Retinal pigment epithelial cell (primary cell): Measurements from ENCODE around the gene APEH.

ENCODE experiments used
- DNase-seq: peaks from one replicate; pipeline ENCODE4 v3.0.0-alpha.2; 2010; ENCODE audit warnings: low read depth
- H3K4me3 ChIP-seq: 2 replicates; pipeline ENCODE4 v1.5.1; 2011; ENCODE audit warnings: mild to moderate bottlenecking, low read length, control low read depth, moderate library complexity
- CTCF ChIP-seq: conservative IDR thresholded peaks from 2 replicates; pipeline ENCODE4 v1.5.1; 2011; ENCODE audit warnings: low read depth, low read length, control low read depth, inconsistent platforms

Gene APEH

GRCh38 chr3:49700453-49701128, 26.4 kb downstream of the APEH start:
- DNase-seq, result no peak
- H3K4me3 ChIP-seq, result no peak overlapping the region
- TF ChIP-seq CTCF, result peak; percentile 17

GRCh38 chr3:49701388-49702077, 27.4 kb downstream of the APEH start:
- DNase-seq, result no peak
- no peak overlapping the region for H3K4me3 ChIP-seq

GRCh38 chr3:49702672-49703071, 28.5 kb downstream of the APEH start:
- no peak overlapping the region for H3K4me3 ChIP-seq
- no peak for TF ChIP-seq CTCF
- no peak for DNase-seq

More at GRCh38 chr3:49701388-49702077, 27.4 kb downstream of the APEH start:
- TF ChIP-seq CTCF, result peak; percentile 66

- peak; percentile 91 for TF ChIP-seq CTCF
Observed at GRCh38 chr3:49703443-49703927, 29.3 kb downstream of the APEH start.

GRCh38 chr3:49703956-49704355, 29.8 kb downstream of the APEH start:
- no peak overlapping the region for H3K4me3 ChIP-seq
- DNase-seq, result no peak
- TF ChIP-seq CTCF, result no peak

More at GRCh38 chr3:49703443-49703927, 29.3 kb downstream of the APEH start:
- DNase-seq, result no peak
- no peak overlapping the region for H3K4me3 ChIP-seq

GRCh38 chr3:49704629-49705028, 30.5 kb downstream of the APEH start:
- no peak for TF ChIP-seq CTCF
- no peak overlapping the region for H3K4me3 ChIP-seq
- no peak for DNase-seq
